Vagina (tissue), 2 donors: ENCODE data around the gene KDM2A. TPM values are rescaled to one million over a fixed set of nuclear protein-coding genes. Genes with fewer than 3 reads are reported as not detected.
"Not testable (repeated sequence)": the region's sequence is repeated elsewhere in the genome, so short reads cannot be mapped to it uniquely, and the experiment has no call there.

ENCODE experiments used
- DNase-seq, 2 donors: peaks; one replicate each; pipeline ENCODE4 v3.0.0-alpha.2; 2017; ENCODE audit errors: extremely low spot score in 2 of 2
- H3K27ac ChIP-seq: fragments of 200-600 bp; sonication (generic); one replicate; pipeline ENCODE4 v1.5.1; 2019
- H3K27me3 ChIP-seq: fragments of 200-600 bp; sonication (generic); one replicate; pipeline ENCODE4 v1.5.1; 2019
- H3K36me3 ChIP-seq, 2 donors: fragments of 200-600 bp; sonication (generic); one replicate each; pipeline ENCODE4 v1.5.1; 2017 to 2019
- H3K4me1 ChIP-seq: fragments of 200-600 bp; sonication (generic); one replicate; pipeline ENCODE4 v1.5.1; 2019
- H3K4me3 ChIP-seq, 2 donors: fragments of 200-600 bp; sonication (generic); 1 replicate in 1 of 2; 2 replicates in 1 of 2; pipeline ENCODE4 v1.5.1; 2016 to 2019
- H3K9me3 ChIP-seq: fragments of 200-600 bp; sonication (generic); one replicate; pipeline ENCODE4 v1.5.1; 2019
- POLR2A ChIP-seq, 2 donors: fragments of 450-650 bp; IDR thresholded peaks; one replicate each; pipeline ENCODE4 v1.6.1; 2017; ENCODE audit warnings: antibody characterized with exemption in 2 of 2, mild to moderate bottlenecking in 2 of 2, moderate library complexity in 2 of 2
- POLR2AphosphoS5 ChIP-seq, 2 donors: sonication (generic); formaldehyde crosslinking; IDR thresholded peaks; one replicate each; pipeline ENCODE4 v1.9.0; 2017; ENCODE audit warnings: antibody characterized with exemption in 2 of 2, mild to moderate bottlenecking in 2 of 2, low read depth in 1 of 2; ENCODE audit not compliant: insufficient read depth in 1 of 2
- intact Hi-C: fragments of 100-400 bp; cut with DNase I; formaldehyde crosslinking; loops from one replicate; pipeline ENCODE4 v1.15.1; 2023
- total RNA-seq: library from RNA; depleted of rRNA; stranded (reverse); fragments of >200 nt; gene quantifications from one replicate; pipeline ENCODE4 v1.2.3, GENCODE V29; 2016
- TF ChIP-seq, protein P1 (sequence below), 3 experiments: fragments of 450-650 bp in 2 of 3; fragments of 200-600 bp in 1 of 3; sonication (generic) in 1 of 3; IDR thresholded peaks; one replicate each; pipeline ENCODE4 v1.5.1; 2017 to 2019; ENCODE audit warnings: antibody characterized with exemption in 3 of 3, mild to moderate bottlenecking in 2 of 3, moderate library complexity in 2 of 3

KDM2A gene
- total RNA-seq, 1 donor from 2014 or later: 51.8 TPM

- Histone ChIP-seq H3K36me3 (peaks cover 0 to 47% of the 10 kb centered on the region in 2 donors), H3K4me3 (no peak overlapping the region), H3K4me1 (no peaks in the 10 kb centered on the region), H3K27me3 (no peaks in the 10 kb centered on the region), H3K9me3 (no peaks in the 10 kb centered on the region), H3K27ac (no peak overlapping the region)
- DNase-seq: no peak
- TF ChIP-seq POLR2AphosphoS5 (IDR thresholded peaks at IDR 0.05; ENCODE audit: insufficient read depth in 1 of 2, low read depth in 1 of 2): no peak
- TF ChIP-seq POLR2A (IDR thresholded peaks at IDR 0.05): no peak
- TF ChIP-seq, protein P1, sequence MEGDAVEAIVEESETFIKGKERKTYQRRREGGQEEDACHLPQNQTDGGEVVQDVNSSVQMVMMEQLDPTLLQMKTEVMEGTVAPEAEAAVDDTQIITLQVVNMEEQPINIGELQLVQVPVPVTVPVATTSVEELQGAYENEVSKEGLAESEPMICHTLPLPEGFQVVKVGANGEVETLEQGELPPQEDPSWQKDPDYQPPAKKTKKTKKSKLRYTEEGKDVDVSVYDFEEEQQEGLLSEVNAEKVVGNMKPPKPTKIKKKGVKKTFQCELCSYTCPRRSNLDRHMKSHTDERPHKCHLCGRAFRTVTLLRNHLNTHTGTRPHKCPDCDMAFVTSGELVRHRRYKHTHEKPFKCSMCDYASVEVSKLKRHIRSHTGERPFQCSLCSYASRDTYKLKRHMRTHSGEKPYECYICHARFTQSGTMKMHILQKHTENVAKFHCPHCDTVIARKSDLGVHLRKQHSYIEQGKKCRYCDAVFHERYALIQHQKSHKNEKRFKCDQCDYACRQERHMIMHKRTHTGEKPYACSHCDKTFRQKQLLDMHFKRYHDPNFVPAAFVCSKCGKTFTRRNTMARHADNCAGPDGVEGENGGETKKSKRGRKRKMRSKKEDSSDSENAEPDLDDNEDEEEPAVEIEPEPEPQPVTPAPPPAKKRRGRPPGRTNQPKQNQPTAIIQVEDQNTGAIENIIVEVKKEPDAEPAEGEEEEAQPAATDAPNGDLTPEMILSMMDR (IDR thresholded peaks at IDR 0.05): no peak
- intact Hi-C loops: no loop called here
These were observed 85.8 kb downstream of the KDM2A start for GRCh38 chr11:67204822-67205221.

- H3K4me3 ChIP-seq, H3K27ac ChIP-seq, H3K27me3 ChIP-seq, DNase-seq, H3K9me3 ChIP-seq, intact Hi-C loops, H3K4me1 ChIP-seq: not testable (repeated sequence)
- peaks cover 0 to 55% of the 10 kb centered on the region in 2 donors for H3K36me3 ChIP-seq
These were observed 90.2 kb downstream of the KDM2A start for GRCh38 chr11:67209222-67209621.

GRCh38 chr11:67211656-67212436 lies 92.8 kb downstream of the KDM2A start:
- Histone ChIP-seq H3K27ac (no peak overlapping the region), H3K36me3 (peaks cover 0 to 68% of the 10 kb centered on the region in 2 donors), H3K9me3 (no peaks in the 10 kb centered on the region), H3K4me1 (no peaks in the 10 kb centered on the region), H3K27me3 (no peaks in the 10 kb centered on the region), H3K4me3 (no peak overlapping the region)
- no peak for DNase-seq
- TF ChIP-seq POLR2AphosphoS5 (IDR thresholded peaks at IDR 0.05; ENCODE audit: insufficient read depth in 1 of 2, low read depth in 1 of 2) (no peak), POLR2A (IDR thresholded peaks at IDR 0.05) (no peak)
- TF ChIP-seq, protein P1 (IDR thresholded peaks at IDR 0.05): no peak
- intact Hi-C loops: no loop called here

DNA sequence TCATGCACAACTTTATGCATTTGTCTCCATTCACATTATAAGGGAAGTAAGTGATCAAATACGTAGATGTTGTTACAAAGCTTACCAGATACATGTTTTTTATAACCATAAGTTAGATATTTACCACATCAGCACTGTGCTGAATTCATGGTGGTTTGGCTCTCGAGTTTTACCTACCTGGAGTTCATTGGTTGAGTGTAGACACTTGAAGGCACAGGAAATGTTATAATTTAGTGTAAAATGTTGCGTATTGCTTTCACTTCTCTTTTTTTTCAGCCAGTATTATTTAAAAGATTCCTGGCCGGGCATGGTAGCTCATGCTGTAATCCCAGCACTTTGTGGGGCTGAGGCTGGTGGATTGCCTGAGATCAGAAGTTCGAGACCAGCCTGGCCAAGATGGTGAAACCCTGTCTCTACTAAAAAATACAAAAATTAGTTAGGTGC lies 94.1 kb downstream of the KDM2A start:
- TF ChIP-seq POLR2A (IDR thresholded peaks at IDR 0.05): no peak
- TF ChIP-seq, protein P1 (IDR thresholded peaks at IDR 0.05): no peak
- TF ChIP-seq POLR2AphosphoS5 (IDR thresholded peaks at IDR 0.05; ENCODE audit: insufficient read depth in 1 of 2, low read depth in 1 of 2): no peak
- peaks cover 0 to 72% of the 10 kb centered on the region in 2 donors for H3K36me3 ChIP-seq
- H3K9me3 ChIP-seq: no peaks in the 10 kb centered on the region
- no peak overlapping the region for H3K4me3 ChIP-seq
- H3K27ac ChIP-seq: no peak overlapping the region
- intact Hi-C loops: no loop called here
- DNase-seq: no peak
- H3K27me3 ChIP-seq: no peaks in the 10 kb centered on the region
- no peaks in the 10 kb centered on the region for H3K4me1 ChIP-seq

DNA sequence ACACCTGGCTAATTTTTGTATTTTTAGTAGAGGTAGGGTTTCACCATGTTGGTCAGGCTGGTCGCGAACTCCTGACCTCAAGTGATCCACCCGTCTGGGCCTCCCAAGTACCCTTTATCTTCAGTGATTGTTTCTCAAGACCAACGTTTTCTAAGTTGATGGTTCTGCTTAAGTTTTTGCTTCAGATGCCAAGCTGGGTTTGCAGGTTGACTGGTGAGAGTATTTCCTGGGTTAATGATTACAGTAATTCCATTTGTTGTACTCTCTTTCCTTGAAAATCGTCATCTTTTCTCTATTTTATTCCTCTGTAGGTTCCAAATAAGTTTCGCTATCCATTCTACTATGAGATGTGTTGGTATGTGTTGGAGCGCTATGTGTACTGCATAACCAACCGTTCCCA lies 108.7 kb downstream of the KDM2A start:
- Histone ChIP-seq H3K36me3 (peaks cover 0 to 57% of the 10 kb centered on the region in 2 donors), H3K4me1 (no peaks in the 10 kb centered on the region), H3K27ac (no peak overlapping the region), H3K9me3 (no peaks in the 10 kb centered on the region), H3K4me3 (no peak overlapping the region), H3K27me3 (no peaks in the 10 kb centered on the region)
- intact Hi-C loops: no loop called here
- DNase-seq: no peak
- TF ChIP-seq, protein P1 (IDR thresholded peaks at IDR 0.05): no peak
- no peak for TF ChIP-seq POLR2A (IDR thresholded peaks at IDR 0.05)
- no peak for TF ChIP-seq POLR2AphosphoS5 (IDR thresholded peaks at IDR 0.05; ENCODE audit: insufficient read depth in 1 of 2, low read depth in 1 of 2)
